PFSK-1 (cell line): ENCODE data around the gene CDC42EP4.

Experiments used
- FOXP2 ChIP-seq: optimal IDR thresholded peaks from 2 replicates; pipeline ENCODE3; 2011; ENCODE audit warnings: borderline replicate concordance, control low read depth, inconsistent platforms; ENCODE audit not compliant: insufficient read depth; ENCODE audit errors: extremely low read length, extremely low read depth
- POLR2AphosphoS5 ChIP-seq: IDR thresholded peaks from 2 replicates; pipeline ENCODE4 v1.6.1; 2012; ENCODE audit warnings: low read depth, mild to moderate bottlenecking, control low read depth, low read length, moderate library complexity
- SIN3A ChIP-seq: IDR thresholded peaks from 2 replicates; pipeline ENCODE4 v1.6.1; 2012; ENCODE audit warnings: mild to moderate bottlenecking, low read length, moderate library complexity, borderline replicate concordance; ENCODE audit not compliant: insufficient read depth
- TAF1 ChIP-seq: IDR thresholded peaks from 2 replicates; pipeline ENCODE4 v1.6.1; 2012; ENCODE audit warnings: low read length, control low read depth, borderline replicate concordance; ENCODE audit not compliant: insufficient read depth
- TF ChIP-seq, protein P1 (sequence below), 2 experiments: IDR thresholded peaks; 2 replicates each; pipeline versions ENCODE4 v1.6.1 to v1.8.0; 2011 to 2012; ENCODE audit warnings: low read depth in 2 of 2, low read length in 2 of 2, control low read depth in 1 of 2, inconsistent platforms in 1 of 2, mild to moderate bottlenecking in 1 of 2, moderate library complexity in 1 of 2; ENCODE audit not compliant: insufficient read depth in 1 of 2

CDC42EP4 gene

DNA sequence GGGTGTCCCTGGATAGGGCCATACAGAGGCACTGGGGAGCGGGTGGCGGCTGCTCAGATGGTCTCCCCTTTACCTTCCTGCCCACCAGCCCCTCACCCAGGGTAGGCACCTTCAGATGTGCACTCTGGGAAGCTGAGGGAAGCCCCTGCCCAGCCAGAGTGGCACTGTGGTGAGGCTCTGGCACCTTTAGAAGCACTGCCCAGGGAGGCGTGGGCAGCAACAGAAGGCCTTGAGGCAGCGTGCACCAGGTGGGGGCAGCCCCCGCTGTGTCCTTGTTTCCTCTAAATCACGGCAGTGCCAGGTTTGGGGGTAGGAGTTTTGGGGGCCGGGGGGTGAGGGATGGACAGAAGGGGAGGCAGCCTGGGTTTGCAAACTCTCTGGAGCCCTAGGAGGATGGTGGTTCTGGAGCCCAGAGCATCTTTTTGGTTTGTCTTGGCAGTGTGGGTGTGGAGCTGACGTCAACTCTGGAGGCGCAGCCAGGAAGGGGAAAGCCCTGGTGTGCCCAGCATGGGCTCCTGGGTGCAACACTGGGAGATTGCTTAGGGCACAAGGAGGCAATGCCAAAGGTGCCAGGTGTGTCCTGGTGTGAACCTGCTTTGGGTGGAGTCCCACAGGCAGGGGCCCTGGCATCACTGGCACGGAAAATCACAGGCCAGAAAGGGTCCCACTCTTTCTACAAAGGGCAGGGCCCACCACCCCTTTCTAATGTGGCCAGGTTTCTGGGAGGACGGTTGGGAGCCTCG is 23.1 kb upstream of the CDC42EP4 start:
- no peak for TF ChIP-seq FOXP2

DNA sequence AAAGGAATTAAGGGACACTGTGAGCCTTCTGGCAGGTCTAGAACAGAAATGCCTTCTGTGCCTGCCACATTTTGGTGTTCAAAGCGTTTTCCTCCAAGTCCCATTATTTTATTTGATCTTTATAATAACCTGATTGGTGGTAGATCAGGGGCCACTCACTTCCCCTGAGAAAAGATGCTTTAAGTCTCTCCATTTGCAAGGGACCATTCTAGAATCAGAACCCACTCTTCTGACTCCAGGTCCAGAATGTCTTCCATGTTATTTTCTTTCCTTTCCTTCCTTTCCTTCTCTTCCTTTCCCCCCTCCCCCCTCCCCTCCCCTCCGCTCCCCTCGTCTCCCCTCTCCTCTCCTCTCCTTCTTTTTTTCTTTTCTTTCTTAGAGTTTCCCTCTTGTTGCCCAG is 19.3 kb upstream of the CDC42EP4 start:
- TF ChIP-seq TAF1 (no peak), SIN3A (no peak), POLR2AphosphoS5 (no peak), FOXP2 (no peak)
- TF ChIP-seq, protein P1, sequence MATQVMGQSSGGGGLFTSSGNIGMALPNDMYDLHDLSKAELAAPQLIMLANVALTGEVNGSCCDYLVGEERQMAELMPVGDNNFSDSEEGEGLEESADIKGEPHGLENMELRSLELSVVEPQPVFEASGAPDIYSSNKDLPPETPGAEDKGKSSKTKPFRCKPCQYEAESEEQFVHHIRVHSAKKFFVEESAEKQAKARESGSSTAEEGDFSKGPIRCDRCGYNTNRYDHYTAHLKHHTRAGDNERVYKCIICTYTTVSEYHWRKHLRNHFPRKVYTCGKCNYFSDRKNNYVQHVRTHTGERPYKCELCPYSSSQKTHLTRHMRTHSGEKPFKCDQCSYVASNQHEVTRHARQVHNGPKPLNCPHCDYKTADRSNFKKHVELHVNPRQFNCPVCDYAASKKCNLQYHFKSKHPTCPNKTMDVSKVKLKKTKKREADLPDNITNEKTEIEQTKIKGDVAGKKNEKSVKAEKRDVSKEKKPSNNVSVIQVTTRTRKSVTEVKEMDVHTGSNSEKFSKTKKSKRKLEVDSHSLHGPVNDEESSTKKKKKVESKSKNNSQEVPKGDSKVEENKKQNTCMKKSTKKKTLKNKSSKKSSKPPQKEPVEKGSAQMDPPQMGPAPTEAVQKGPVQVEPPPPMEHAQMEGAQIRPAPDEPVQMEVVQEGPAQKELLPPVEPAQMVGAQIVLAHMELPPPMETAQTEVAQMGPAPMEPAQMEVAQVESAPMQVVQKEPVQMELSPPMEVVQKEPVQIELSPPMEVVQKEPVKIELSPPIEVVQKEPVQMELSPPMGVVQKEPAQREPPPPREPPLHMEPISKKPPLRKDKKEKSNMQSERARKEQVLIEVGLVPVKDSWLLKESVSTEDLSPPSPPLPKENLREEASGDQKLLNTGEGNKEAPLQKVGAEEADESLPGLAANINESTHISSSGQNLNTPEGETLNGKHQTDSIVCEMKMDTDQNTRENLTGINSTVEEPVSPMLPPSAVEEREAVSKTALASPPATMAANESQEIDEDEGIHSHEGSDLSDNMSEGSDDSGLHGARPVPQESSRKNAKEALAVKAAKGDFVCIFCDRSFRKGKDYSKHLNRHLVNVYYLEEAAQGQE (IDR thresholded peaks at IDR 0.05; ENCODE audit: insufficient read depth in 1 of 2, low read depth in 2 of 2, low read length in 2 of 2) = no peak

DNA sequence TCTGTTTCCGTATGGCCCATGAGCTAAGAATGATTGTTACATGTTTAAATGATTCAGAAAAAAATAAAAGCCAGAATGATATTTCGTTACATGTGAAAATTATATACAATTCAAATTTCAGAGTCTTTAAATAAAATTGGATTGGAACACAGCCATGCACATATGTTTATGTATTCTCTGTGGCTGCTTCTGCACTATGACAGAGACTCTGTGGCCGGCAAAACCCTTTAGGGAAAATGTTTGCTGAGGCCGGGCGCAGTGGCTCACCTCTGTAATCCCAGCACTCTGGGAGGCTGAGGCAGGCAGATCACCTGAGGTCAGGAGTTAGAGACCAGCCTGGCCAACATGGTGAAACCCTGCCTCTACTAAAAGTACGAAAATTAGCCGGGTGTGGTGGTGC is 15.9 kb upstream of the CDC42EP4 start:
- TF ChIP-seq POLR2AphosphoS5 (no peak), SIN3A (no peak), FOXP2 (no peak)

DNA sequence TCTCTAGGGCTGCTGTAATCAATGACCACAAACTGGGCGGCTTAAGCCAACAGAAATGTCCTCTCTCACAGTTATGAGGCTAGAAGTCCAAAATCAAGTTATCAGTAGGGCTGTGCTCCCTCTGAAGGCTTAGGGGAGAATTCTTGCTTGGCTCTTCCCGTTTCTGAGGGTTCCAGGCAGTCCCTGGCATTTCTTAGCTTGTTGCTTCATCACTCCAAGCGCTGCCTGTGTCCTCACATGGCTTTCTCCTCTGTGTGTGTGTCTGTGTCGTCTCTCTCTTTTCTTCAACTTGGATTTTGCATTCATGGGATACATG is 13.7 kb upstream of the CDC42EP4 start:
- TF ChIP-seq SIN3A (no peak), FOXP2 (no peak), TAF1 (no peak), POLR2AphosphoS5 (no peak)
- TF ChIP-seq, protein P1 (IDR thresholded peaks at IDR 0.05; ENCODE audit: insufficient read depth in 1 of 2, low read depth in 2 of 2, low read length in 2 of 2) = no peak

DNA sequence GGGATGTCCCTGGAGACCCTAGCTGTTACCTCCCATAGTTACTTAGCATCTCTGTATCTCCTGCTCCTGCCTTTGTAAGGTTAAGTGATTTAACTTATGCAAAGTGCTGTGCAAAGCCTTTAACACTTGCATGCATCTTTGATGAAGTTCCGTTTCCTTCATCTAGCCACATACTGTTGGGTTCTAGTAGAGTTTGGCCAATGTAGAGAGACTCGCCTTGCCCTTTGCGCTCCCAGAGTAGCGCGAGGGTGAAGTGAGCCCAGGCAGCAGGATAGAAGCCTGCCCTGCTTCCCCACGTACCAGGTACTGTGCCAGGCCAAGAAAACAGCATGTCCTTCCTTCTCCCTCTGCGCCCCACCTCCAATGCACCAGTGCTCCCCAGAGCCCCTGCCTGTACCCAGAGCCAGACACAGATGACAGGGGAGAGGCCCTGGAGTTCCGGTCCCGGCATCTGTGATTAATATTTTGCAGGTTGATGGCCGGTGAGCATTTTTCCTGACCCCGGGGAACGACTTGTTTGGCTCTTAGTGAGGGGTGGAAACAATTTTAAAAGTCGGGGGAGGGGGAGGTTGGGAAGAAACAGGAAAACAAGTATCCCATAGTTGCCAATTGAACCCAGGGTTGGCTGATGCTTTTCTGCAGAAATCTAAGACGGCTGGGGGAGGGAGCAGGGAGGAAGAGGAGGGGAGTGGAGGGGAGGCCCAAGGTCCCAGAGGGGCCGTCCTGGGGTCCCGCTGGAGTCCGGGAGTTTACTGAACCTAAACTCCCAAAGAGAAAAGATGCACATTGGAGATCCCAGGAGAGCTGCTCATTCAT is 13.1 kb upstream of the CDC42EP4 start:
- TF ChIP-seq POLR2AphosphoS5 = no peak
- no peak for TF ChIP-seq TAF1
- no peak for TF ChIP-seq SIN3A
- TF ChIP-seq FOXP2 = no peak
- TF ChIP-seq, protein P1 (IDR thresholded peaks at IDR 0.05; ENCODE audit: insufficient read depth in 1 of 2, low read depth in 2 of 2, low read length in 2 of 2) = no peak

DNA sequence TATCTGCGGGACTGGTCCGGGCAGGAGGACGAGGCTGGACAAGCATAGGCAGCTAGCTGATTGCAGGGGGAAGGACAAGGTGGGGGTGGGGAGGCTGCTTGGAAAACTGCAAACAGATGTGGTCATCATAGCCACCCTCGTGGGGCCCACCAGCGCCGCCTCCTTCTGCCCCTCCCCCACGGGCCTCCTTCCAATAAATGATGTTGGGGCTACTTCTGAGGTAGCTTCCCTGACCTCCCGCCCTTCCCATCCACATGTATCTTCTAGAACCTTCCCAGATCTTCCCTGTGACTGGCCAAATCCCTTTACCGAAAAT is 12.3 kb upstream of the CDC42EP4 start:
- TF ChIP-seq, protein P1 (IDR thresholded peaks at IDR 0.05; ENCODE audit: insufficient read depth in 1 of 2, low read depth in 2 of 2, low read length in 2 of 2) = no peak
- TF ChIP-seq FOXP2 (no peak), POLR2AphosphoS5 (no peak), TAF1 (no peak), SIN3A (no peak)
